HTERT RPE-1 (cell line): ENCODE results near the gene PCDHA9.
"Not testable (repeated sequence)": the region's sequence is repeated elsewhere in the genome, so short reads cannot be mapped to it uniquely, and the experiment has no call there.

ENCODE experiments used
- in situ Hi-C: fragments of 300-500 bp; cut with MboI; formaldehyde crosslinking; loops from 4 replicates; pipeline ENCODE4 v1.14.3; 2020; ENCODE audit warnings: low sequenced_read_pairs

The PCDHA9 gene, protein sequence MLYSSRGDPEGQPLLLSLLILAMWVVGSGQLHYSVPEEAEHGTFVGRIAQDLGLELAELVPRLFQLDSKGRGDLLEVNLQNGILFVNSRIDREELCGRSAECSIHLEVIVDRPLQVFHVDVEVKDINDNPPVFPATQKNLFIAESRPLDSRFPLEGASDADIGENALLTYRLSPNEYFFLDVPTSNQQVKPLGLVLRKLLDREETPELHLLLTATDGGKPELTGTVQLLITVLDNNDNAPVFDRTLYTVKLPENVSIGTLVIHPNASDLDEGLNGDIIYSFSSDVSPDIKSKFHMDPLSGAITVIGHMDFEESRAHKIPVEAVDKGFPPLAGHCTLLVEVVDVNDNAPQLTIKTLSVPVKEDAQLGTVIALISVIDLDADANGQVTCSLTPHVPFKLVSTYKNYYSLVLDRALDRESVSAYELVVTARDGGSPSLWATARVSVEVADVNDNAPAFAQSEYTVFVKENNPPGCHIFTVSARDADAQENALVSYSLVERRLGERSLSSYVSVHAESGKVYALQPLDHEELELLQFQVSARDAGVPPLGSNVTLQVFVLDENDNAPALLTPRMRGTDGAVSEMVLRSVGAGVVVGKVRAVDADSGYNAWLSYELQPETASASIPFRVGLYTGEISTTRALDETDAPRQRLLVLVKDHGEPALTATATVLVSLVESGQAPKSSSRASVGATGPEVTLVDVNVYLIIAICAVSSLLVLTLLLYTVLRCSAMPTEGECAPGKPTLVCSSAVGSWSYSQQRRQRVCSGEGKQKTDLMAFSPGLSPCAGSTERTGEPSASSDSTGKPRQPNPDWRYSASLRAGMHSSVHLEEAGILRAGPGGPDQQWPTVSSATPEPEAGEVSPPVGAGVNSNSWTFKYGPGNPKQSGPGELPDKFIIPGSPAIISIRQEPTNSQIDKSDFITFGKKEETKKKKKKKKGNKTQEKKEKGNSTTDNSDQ

DNA sequence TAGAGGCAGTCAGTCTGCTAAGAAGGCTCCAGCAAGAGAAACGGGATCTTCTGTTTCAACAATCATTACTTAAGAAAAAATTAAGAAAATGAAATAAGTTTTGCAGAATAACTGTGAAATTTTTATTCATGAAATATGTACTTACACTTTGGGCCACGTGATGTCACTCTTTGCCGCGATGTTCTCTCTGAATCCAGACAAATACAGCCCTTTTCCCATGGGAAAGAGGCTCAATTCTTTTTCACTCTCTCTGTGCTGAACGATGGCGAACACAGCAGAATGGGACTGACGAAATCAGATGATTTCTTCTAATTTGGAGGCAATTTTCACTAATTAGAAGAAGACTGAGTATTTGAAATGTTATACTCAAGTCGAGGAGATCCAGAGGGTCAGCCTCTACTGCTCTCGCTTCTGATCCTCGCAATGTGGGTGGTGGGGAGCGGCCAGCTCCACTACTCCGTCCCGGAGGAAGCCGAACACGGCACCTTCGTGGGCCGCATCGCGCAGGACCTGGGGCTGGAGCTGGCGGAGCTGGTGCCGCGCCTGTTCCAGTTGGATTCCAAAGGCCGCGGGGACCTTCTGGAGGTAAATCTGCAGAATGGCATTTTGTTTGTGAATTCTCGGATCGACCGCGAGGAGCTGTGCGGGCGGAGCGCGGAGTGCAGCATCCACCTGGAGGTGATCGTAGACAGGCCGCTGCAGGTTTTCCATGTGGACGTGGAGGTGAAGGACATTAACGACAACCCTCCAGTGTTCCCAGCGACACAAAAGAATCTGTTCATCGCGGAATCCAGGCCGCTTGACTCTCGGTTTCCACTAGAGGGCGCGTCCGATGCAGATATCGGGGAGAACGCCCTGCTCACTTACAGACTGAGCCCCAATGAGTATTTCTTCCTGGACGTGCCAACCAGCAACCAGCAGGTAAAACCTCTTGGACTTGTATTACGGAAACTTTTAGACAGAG lies at the start of gene PCDHA9:
TSS of gene PCDHA9 (plus strand) at position 244 of the 964 bp plus-strand sequence. CDS start at position 358, 114 bp downstream.
- in situ Hi-C loops, result not testable (repeated sequence)

DNA sequence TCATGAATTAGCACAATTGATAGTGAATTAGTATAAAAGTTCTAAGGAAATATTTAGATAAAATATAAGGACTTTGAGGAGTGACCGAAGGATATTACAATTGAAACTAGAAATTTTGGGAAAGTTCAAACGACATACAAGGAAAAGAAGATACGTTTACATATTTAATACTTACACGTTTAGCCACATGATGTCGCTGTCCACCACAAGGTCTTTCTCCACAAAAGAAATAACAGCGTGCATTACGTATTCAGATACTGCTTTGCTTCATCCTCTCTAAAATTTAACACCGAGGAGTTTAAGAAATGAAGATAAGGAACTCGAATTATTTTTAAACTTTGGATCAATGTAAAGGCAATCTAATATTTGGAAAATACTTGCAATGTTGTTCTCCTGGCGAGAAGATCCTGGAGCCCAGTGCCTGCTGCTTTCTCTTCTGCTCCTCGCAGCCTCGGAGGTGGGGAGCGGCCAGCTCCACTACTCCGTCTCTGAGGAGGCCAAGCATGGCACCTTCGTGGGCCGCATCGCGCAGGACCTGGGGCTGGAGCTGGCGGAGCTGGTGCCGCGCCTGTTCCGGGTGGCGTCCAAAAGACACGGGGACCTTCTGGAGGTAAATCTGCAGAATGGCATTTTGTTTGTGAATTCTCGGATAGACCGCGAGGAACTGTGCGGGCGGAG lies 47.2 kb upstream of the PCDHA9 start, which contains the start of gene PCDHA3:
TSS of gene PCDHA3 (plus strand) at position 242 of the 678 bp plus-strand sequence.
- in situ Hi-C loops, result no loop called here

DNA sequence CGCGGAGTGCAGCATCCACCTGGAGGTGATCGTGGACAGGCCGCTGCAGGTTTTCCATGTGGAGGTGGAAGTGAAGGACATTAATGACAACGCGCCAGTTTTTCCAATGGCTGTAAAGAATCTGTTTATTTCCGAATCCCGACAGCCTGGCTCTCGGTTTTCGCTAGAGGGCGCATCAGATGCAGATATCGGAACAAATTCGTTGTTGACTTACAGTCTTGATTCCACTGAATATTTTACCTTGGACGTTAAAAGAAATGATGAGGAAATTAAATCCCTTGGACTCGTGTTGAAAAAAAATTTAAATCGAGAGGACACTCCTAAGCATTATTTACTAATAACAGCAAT lies 46.7 kb upstream of the PCDHA9 start:
- in situ Hi-C loops, result no loop called here

DNA sequence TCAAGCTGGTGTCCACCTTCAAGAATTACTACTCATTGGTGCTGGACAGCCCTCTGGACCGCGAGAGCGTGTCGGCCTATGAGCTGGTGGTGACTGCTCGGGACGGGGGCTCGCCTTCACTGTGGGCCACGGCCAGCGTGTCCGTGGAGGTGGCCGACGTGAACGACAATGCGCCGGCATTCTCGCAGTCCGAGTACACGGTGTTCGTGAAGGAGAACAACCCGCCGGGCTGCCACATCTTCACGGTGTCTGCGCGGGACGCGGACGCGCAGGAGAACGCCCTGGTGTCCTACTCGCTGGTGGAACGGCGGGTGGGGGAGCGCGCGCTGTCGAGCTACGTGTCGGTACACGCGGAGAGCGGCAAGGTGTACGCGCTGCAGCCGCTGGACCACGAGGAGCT lies 45.8 kb upstream of the PCDHA9 start:
- in situ Hi-C loops, result not testable (repeated sequence)

DNA sequence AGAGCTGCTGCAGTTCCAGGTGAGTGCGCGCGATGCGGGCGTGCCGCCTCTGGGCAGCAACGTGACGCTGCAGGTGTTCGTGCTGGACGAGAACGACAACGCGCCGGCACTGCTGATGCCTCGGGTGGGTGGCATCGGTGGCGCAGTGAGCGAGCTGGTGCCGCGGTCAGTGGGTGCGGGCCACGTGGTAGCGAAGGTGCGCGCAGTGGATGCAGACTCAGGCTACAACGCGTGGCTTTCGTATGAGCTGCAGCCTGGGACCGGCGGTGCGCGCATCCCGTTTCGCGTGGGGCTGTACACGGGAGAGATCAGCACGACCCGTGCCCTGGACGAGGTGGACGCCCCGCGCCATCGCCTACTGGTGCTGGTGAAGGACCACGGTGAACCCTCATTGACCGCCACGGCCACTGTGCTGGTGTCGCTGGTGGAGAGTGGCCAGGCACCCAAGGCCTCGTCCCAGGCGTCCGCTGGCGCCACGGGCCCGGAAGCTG lies 45.4 kb upstream of the PCDHA9 start:
- in situ Hi-C loops, result no loop called here

DNA sequence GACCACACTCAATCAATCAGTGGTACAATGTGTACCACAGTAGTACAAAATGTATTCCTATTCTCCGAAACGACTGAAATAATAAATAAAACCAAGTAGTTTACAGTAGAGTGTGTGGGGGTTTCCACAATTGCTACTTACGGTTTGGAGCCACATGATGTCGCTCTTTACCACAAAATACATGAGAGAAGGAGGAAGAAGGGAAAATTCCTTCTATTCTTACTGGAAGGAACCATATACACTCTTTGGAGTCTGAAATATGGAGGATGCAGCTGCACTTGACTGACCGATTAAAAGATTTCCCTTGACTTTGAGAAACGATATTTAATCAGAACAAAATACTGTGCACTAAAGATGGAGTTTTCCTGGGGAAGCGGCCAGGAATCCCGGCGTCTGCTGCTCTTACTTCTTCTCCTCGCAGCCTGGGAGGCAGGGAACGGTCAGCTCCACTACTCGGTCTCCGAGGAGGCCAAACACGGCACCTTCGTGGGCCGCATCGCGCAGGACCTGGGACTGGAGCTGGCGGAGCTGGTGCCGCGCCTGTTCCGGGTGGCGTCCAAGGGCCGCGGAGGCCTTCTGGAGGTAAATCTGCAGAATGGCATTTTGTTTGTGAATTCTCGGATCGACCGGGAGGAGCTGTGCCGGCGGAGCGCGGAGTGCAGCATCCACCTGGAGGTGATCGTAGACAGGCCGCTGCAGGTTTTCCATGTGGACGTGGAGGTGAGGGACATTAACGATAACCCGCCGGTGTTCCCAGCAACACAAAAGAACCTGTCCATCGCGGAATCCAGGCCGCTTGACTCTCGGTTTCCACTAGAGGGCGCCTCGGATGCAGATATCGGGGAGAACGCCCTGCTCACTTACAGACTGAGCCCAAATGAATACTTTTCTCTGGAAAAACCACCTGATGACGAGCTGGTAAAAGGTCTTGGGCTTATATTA lies 41.1 kb upstream of the PCDHA9 start, which contains the start of gene PCDHA4:
TSS of gene PCDHA4 (plus strand) at position 235 of the 942 bp plus-strand sequence.
- in situ Hi-C loops, result no loop called here

DNA sequence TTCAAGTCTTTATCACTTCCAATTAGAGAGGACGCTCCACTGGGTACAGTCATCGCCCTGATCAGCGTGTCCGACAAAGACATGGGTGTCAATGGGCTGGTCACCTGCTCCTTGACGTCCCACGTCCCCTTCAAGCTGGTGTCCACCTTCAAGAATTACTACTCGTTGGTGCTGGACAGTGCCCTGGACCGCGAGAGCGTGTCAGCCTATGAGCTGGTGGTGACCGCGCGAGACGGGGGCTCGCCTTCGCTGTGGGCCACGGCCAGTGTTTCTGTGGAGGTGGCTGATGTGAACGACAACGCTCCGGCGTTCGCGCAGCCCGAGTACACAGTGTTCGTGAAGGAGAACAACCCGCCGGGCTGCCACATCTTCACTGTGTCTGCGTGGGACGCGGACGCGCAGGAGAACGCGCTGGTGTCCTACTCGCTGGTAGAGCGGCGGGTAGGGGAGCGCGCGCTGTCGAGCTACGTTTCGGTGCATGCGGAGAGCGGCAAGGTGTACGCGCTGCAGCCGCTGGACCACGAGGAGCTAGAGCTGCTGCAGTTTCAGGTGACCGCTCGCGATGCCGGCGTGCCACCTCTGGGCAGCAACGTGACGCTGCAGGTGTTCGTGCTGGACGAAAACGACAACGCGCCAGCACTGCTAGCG lies 39.8 kb upstream of the PCDHA9 start:
- in situ Hi-C loops, result not testable (repeated sequence)

DNA sequence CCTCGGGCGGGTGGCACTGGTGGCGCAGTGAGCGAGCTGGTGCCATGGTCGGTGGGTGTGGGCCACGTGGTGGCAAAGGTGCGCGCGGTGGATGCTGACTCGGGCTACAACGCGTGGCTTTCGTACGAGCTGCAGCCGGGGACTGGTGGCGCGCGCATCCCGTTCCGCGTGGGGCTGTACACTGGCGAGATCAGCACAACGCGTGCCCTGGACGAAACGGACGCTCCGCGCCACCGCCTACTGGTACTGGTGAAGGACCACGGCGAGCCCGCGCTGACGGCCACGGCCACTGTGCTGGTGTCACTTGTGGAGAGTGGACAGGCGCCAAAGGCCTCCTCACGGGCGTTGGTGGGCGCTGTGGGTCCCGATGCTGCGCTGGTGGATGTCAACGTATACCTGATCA lies 39.3 kb upstream of the PCDHA9 start:
- in situ Hi-C loops, result no loop called here

DNA sequence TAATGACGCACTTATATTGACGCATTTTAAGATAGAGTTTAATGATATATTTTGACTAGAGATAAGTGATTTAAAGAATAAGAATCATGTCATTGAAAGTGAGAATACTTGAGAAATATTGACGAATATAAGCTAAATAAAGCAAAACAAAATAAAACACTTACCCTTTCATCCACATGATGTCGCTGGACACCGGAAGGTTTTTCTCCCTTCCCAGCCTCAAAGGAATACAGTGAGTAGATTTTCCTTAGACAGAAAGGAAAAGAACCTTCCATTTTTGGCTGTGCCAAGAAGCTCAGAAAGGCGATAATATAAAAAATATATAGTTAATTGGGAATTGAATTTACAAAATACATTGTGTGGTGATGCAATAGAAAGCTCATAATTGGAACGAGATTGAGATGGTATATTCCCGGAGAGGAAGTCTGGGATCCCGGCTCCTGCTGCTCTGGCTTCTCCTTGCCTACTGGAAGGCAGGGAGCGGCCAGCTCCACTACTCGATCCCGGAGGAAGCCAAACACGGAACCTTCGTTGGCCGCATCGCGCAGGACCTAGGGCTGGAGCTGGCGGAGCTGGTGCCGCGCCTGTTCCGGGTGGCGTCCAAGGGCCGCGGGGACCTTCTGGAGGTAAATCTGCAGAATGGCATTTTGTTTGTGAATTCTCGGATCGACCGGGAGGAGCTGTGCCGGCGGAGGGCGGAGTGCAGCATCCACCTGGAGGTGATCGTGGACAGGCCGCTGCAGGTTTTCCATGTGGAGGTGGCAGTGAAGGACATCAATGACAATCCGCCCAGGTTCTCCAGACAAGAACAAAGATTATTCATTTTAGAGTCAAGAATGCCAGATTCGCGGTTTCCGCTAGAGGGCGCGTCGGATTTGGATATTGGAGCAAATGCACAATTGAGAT lies 26.6 kb upstream of the PCDHA9 start, which contains the start of gene PCDHA5:
TSS of gene PCDHA5 (plus strand) at position 239 of the 906 bp plus-strand sequence.
- in situ Hi-C loops, result no loop called here

DNA sequence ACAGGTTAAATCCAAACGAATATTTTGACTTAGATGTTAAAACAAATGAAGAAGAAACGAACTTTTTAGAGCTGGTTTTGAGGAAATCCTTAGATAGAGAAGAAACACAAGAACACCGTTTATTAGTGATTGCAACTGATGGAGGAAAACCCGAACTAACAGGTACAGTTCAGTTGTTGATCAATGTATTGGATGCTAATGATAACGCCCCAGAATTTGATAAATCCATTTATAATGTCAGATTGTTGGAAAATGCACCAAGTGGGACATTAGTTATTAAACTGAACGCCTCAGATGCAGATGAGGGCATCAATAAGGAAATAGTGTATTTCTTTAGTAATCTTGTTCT lies 25.9 kb upstream of the PCDHA9 start:
- in situ Hi-C loops, result no loop called here

DNA sequence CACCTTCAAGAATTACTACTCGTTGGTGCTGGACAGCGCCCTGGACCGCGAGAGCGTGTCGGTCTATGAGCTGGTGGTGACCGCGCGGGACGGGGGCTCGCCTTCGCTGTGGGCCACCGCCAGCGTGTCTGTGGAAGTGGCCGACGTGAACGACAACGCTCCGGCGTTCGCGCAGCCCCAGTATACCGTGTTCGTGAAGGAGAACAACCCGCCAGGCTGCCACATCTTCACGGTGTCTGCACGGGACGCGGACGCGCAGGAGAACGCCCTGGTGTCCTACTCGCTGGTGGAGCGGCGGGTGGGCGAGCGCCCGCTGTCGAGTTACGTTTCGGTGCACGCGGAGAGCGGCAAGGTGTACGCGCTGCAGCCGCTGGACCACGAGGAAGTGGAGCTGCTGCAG lies 25.2 kb upstream of the PCDHA9 start:
- in situ Hi-C loops, result not testable (repeated sequence)

DNA sequence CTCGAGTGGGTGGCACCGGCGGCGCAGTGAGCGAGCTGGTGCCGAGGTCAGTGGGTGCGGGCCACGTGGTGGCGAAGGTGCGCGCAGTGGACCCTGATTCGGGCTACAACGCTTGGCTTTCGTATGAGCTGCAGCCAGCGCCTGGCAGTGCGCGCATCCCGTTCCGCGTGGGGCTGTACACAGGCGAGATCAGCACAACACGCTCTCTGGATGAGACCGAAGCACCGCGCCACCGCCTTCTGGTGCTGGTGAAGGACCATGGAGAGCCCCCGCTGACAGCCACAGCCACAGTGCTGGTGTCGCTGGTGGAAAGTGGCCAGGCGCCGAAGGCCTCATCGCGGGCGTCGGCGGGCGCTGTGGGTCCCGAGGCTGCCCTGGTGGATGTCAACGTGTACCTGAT lies 24.7 kb upstream of the PCDHA9 start:
- in situ Hi-C loops, result no loop called here

DNA sequence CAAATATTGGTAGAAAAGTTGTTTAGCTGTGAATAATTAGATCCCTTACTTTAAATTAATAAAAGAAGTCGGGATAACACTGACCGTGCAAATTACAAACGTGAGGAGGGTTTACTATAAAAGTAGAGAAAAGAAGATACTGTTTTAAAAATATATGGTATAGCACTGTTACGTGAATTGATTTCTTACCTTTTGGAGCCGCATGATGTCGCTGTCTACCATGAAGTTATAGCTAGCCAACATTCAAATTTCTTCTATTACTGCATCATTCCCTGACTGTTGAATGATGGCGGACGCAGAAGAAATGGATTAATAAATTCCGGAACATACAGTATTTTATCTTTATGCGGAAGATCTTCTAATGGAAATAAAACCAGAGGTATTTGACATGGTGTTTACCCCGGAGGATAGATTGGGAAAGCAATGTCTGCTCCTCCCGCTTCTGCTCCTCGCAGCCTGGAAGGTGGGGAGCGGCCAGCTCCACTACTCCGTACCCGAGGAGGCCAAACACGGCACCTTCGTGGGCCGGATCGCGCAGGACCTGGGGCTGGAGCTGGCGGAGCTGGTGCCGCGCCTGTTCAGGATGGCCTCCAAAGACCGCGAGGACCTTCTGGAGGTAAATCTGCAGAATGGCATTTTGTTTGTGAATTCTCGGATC lies 20.3 kb upstream of the PCDHA9 start, which contains the start of gene PCDHA6:
TSS of gene PCDHA6 (plus strand) at position 257 of the 658 bp plus-strand sequence. CDS start at position 389, 132 bp downstream.
- in situ Hi-C loops, result no loop called here

DNA sequence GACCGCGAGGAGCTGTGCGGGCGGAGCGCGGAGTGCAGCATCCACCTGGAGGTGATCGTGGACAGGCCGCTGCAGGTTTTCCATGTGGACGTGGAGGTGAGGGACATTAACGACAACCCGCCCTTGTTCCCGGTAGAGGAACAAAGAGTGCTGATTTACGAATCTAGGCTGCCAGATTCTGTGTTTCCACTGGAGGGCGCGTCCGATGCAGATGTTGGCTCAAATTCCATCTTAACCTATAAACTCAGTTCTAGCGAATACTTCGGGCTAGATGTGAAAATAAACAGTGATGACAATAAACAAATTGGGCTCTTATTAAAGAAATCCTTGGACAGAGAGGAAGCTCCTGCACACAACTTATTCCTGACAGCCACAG lies 19.8 kb upstream of the PCDHA9 start:
- in situ Hi-C loops, result no loop called here

DNA sequence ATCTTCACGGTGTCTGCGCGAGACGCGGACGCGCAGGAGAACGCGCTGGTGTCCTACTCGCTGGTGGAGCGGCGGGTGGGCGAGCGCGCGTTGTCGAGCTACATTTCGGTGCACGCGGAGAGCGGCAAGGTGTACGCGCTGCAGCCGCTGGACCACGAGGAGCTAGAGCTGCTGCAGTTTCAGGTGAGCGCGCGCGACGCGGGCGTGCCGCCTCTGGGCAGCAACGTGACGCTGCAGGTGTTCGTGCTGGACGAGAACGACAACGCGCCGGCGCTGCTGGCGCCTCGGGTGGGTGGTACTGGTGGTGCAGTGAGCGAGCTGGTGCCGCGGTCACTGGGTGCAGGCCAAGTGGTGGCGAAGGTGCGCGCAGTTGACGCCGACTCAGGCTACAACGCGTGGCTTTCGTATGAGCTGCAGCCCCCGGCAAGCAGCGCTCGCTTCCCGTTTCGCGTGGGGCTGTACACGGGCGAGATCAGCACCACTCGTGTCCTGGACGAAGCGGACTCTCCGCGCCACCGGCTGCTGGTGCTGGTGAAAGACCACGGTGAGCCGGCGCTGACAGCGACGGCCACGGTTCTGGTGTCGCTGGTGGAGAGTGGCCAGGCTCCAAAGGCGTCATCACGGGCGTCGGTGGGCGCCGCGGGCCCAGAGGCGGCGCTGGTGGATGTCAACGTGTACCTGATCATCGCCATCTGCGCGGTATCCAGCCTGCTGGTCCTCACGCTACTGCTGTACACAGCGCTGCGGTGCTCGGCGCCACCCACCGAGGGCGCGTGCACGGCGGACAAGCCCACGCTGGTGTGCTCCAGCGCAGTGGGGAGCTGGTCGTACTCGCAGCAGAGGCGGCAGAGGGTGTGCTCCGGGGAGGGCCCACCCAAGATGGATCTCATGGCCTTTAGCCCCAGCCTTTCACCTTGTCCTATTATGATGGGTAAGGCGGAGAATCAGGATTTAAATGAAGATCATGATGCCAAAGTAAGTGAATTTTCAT lies 18.4 kb upstream of the PCDHA9 start:
- in situ Hi-C loops, result not testable (repeated sequence)
